Umbilical cord (tissue), 2 donors: ENCODE measurements around the gene RASA1. TPM values are rescaled to one million over a fixed set of nuclear protein-coding genes. Genes with fewer than 3 reads are reported as not detected.

ENCODE experiments used
- DNase-seq: peaks from one replicate; pipeline ENCODE4 v3.0.0-alpha.2; 2015; ENCODE audit warnings: low spot score
- total RNA-seq: library from RNA; depleted of rRNA; stranded (reverse); fragments of >200 nt; gene quantifications from one replicate; pipeline ENCODE4 v1.2.3, GENCODE V29; 2014; ENCODE audit warnings: low replicate concordance; ENCODE audit not compliant: insufficient read depth

RASA1 gene
- total RNA-seq, 1 donor from 2014 or later: 40.4 TPM

- peak; percentile 93 for DNase-seq
Observed at GRCh38 chr5:87361031-87361445, 93.4 kb downstream of the RASA1 start.

GRCh38 chr5:87361536-87362213 lies 94.0 kb downstream of the RASA1 start:
- peak; percentile 3 for DNase-seq

- DNase-seq: no peak
Observed at GRCh38 chr5:87367243-87367642, 99.6 kb downstream of the RASA1 start.

GRCh38 chr5:87368601-87369000 lies 100.9 kb downstream of the RASA1 start:
- DNase-seq: peak; percentile 22

GRCh38 chr5:87369431-87369830 lies 101.7 kb downstream of the RASA1 start:
- no peak for DNase-seq

- no peak for DNase-seq
Observed at GRCh38 chr5:87372705-87373104, 105.0 kb downstream of the RASA1 start.

- DNase-seq: no peak
Observed at GRCh38 chr5:87382224-87382623, 114.5 kb downstream of the RASA1 start.

GRCh38 chr5:87383216-87383615 lies 115.5 kb downstream of the RASA1 start:
- DNase-seq: no peak

GRCh38 chr5:87385802-87386201 lies 118.1 kb downstream of the RASA1 start:
- DNase-seq: no peak

GRCh38 chr5:87388129-87388528 lies 120.4 kb downstream of the RASA1 start:
- no peak for DNase-seq

- no peak for DNase-seq
Observed at GRCh38 chr5:87389296-87390034, 121.8 kb downstream of the RASA1 start.

- no peak for DNase-seq
Observed at GRCh38 chr5:87390075-87390474, 122.4 kb downstream of the RASA1 start.

GRCh38 chr5:87390576-87391199 lies 123.0 kb downstream of the RASA1 start:
- DNase-seq: no peak

GRCh38 chr5:87392170-87392569 lies 124.5 kb downstream of the RASA1 start:
- DNase-seq: no peak

GRCh38 chr5:87392801-87393200 lies 125.1 kb downstream of the RASA1 start:
- no peak for DNase-seq

GRCh38 chr5:87393331-87393730 lies 125.6 kb downstream of the RASA1 start:
- DNase-seq: no peak

- DNase-seq: no peak
Observed at GRCh38 chr5:87394411-87395165, 126.9 kb downstream of the RASA1 start.

- no peak for DNase-seq
Observed at GRCh38 chr5:87398981-87399614, 131.4 kb downstream of the RASA1 start.

GRCh38 chr5:87399720-87400119 lies 132.0 kb downstream of the RASA1 start:
- DNase-seq: no peak

- DNase-seq: no peak
Observed at GRCh38 chr5:87400305-87400899, 132.7 kb downstream of the RASA1 start.

- DNase-seq: no peak
Observed at GRCh38 chr5:87401626-87402025, 133.9 kb downstream of the RASA1 start.
